Brain pericyte (primary cell): ENCODE results near the gene NPFF.

Experiments used
- DNase-seq: peaks from one replicate; pipeline ENCODE4 v3.0.0-alpha.2; 2012; ENCODE audit warnings: low read depth, low spot score

Gene NPFF

DNA sequence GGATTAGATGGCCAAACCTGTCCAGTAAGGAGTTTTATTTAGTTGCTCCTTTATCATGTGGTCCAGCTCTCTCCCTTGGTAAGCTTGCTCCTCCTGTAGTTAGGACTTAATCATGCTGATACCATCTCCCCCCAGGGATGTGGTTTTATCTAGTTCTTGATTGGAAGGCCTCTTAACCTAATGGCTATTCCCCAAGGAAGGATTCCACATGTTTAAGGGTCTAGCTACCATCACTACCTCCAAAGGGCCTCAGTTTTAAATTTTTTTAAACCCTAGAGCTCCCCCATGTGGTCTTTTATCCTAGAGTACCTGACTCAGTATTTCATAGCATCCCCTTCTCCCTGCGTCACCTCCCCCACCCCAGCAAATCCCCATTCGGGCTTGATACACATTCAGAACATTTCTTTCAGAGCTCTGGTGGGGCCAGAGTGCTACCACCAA lies 30.5 kb downstream of the NPFF start:
- no peak for DNase-seq

GRCh38 chr12:53474819-53475218 lies 32.5 kb downstream of the NPFF start:
- no peak for DNase-seq

DNA sequence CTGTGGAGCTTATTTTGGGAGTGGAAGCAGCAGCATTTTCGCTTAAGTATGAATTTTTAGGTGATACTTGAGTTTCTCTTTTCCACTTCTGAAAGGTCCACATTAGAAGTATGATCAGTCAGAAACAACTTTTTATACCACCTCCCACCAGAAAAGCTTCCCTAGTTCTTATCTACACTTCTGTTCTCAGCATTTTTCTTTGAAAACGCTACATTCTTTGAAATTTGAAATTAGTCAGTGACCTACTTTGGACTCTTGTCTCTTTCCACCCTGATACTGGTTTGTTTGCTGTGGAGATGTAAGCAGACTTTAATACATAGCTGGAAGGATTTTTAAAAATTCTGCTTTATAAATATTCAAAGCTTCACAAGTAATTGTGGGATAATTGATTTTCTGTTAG lies 33.2 kb downstream of the NPFF start:
- no peak for DNase-seq

DNA sequence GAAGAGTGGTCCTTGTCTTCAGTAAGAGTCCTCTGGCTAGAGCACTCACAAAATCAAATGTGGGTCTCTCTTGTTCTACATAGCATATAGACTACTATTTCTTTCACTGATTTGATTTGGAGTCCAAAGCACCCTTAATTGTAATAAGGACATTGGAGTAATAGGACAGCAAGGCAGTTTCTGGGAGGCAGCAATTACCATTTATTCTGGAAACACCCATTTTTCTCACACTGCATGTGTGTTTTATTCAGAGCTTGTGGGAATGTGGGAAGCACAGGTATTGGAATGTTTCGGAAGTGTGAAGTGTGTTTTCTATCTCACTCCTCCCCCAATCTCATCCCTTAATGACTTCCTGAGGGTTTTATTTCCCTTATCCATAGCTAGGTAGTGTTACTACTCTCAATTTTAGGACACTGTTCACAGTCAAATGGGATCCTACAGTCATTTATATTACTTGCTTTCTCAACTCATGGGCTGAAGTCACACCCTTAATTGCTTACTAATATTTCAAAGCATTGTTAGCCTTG lies 35.2 kb downstream of the NPFF start:
- DNase-seq, result no peak

DNA sequence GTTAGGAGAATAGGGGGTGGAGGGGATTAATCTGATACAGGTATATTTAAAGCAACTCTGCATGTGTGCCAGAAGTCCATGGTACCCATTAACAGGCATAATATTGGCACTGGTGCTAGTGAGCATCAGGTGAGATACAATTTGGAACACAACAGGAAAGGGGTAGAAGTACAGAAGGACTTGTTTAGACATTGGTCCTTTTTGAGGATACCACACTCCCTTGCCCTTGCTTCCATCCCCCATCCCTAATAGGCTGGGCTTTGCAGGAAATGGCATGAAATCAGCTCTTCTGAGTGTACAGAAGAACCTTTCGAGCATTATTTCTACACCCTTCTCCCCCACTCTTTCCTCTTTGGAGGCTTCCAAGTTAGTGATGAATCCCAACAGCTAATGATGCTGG lies 39.0 kb downstream of the NPFF start:
- no peak for DNase-seq

DNA sequence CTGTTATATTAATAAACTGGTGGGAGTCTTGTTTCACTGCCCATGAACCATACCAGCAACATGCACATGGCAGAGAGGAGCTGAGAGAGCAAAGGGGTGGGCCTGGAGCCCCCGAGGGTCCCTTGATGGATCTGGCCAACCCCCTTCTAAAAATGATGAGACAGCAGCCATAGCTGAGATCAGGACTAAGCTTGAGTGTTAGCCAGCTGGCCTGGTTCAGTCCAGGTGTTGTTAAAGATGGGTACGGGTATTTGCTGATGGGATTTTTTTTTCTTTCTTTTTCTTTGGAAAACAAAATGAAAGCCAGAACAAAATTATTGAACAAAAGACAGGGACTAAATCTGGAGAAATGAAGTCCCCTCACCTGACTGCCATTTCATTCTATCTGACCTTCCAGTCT lies 39.4 kb downstream of the NPFF start:
- no peak for DNase-seq

GRCh38 chr12:53467082-53467481 lies 40.2 kb downstream of the NPFF start:
- no peak for DNase-seq

DNA sequence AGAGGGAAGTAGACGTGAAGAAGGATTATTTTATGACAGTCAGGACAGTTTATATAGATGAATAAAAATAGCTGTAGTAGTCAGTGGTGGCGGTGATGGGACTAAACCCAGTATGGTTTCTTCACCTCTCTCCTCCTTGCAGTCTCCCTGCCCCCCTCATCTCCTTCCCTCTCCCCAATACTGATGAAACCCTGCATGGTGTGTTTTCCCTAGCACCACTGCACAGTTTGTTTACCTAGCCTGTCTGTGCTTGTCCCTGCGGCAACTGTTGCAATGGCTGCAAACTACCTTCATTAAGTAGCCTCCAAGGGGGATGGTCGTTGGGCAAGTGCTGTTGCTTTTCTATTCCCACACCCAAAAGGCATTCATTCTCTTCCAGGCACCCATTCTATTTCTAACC lies 40.6 kb downstream of the NPFF start:
- no peak for DNase-seq

- no peak for DNase-seq
Observed at GRCh38 chr12:53465679-53466078, 41.6 kb downstream of the NPFF start.

- no peak for DNase-seq
Observed at GRCh38 chr12:53464685-53465418, 42.4 kb downstream of the NPFF start.

DNA sequence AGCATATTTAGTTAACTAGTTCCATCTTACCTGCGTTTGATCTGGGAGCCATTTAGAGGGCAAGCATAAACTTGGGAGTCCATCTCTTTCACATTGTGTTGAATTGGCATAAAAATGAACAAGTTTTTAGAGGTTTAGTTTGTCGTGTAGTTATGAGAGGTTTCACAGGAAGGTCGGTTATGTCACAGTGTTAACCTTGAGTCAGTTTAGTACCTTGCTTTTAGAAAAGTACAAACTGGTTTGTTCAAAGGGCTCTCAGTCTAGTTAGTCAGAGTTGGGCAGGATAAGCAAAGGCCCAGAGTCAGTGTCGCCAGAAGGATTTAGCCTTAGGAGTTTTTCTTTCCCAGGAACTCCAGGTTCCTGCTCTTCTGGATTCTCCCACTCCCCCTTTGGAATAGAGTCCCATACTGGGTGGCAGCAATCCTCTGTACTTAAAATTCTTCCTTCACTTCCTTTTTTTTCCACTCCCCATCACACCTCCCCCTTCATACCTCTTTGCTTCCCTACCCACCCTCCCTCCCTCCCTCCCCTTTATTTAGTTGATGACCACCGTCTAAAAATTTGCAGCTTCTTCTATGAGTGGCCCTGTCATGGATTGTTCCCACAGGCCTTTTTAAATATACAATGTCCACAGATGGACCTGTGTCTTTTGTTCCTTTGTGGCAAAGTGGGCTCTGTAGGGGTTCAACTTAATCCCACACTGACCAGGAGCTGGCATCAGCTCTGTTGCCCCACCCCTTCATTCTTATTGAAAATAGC lies 43.3 kb downstream of the NPFF start:
- no peak for DNase-seq

- no peak for DNase-seq
Observed at GRCh38 chr12:53462935-53463334, 44.3 kb downstream of the NPFF start.

GRCh38 chr12:53461591-53461990 lies 45.7 kb downstream of the NPFF start:
- DNase-seq, result no peak

GRCh38 chr12:53461059-53461458 lies 46.2 kb downstream of the NPFF start:
- DNase-seq, result no peak

GRCh38 chr12:53459097-53459496 lies 48.2 kb downstream of the NPFF start:
- no peak for DNase-seq
